NB4 (cell line): Measurements from ENCODE around the gene CCDC71.

Source experiments
- POLR2A ChIP-seq: IDR thresholded peaks from 2 replicates; pipeline ENCODE4 v1.6.1; 2011; ENCODE audit warnings: mild to moderate bottlenecking; ENCODE audit not compliant: insufficient read length; ENCODE audit errors: extremely low read depth
- TF ChIP-seq, protein P1 (sequence below): IDR thresholded peaks from one replicate; pipeline ENCODE4 v1.5.1; 2012; ENCODE audit warnings: low read depth, low read length

DNA sequence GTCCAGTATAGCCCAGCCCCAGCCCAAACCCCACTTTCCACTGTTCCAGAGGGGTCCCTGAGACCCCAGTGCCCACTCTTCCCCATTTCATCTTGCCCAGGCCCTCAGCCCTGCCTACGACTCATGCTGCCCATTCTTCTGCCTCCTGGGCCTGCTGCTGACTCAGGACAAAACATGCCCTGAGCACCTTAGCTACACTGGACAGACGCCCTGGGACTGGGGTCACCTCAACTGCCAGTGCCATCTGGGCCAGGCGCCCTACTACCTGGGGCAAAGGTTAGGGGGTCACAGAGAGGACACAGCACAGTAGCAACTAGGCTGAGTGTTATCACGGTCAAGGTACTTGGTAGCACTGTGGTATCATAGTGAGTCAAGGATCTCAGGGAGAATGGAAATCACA, 30.6 kb downstream of the CCDC71 start:
- TF ChIP-seq, protein P1, sequence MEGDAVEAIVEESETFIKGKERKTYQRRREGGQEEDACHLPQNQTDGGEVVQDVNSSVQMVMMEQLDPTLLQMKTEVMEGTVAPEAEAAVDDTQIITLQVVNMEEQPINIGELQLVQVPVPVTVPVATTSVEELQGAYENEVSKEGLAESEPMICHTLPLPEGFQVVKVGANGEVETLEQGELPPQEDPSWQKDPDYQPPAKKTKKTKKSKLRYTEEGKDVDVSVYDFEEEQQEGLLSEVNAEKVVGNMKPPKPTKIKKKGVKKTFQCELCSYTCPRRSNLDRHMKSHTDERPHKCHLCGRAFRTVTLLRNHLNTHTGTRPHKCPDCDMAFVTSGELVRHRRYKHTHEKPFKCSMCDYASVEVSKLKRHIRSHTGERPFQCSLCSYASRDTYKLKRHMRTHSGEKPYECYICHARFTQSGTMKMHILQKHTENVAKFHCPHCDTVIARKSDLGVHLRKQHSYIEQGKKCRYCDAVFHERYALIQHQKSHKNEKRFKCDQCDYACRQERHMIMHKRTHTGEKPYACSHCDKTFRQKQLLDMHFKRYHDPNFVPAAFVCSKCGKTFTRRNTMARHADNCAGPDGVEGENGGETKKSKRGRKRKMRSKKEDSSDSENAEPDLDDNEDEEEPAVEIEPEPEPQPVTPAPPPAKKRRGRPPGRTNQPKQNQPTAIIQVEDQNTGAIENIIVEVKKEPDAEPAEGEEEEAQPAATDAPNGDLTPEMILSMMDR: no peak
- no peak for TF ChIP-seq POLR2A
